H1 (cell line): ENCODE results near the gene GNRHR. TPM values are rescaled to one million over a fixed set of nuclear protein-coding genes. Genes with fewer than 3 reads are reported as not detected.

ENCODE experiments used
- CTCF ChIA-PET: fragments of 300-600 bp; sonication (Branson Sonifier 250); formaldehyde crosslinking; loops from one replicate; lab custom pipeline; 2021; ENCODE audit not compliant: partially characterized antibody; lab: Charles Lee
- POLR2A ChIA-PET: fragments of 300-600 bp; sonication (Branson Sonifier 250); formaldehyde crosslinking; loops from one replicate; lab custom pipeline; 2021; ENCODE audit warnings: inconsistent platforms; ENCODE audit not compliant: partially characterized antibody; lab: Charles Lee
- DNase-seq, 2 experiments: peaks; one replicate each; pipeline versions ENCODE4 v3.0.0 to v3.0.0-alpha.2; 2010 to 2022; ENCODE audit warnings: low spot score in 2 of 2, low read depth in 1 of 2, mixed read lengths in 1 of 2
- FAIRE-seq: peaks from 2 replicates; lab custom pipeline; 2011; peaks lifted over from hg19 to GRCh38; lab: Jason Lieb, UNC
- H2AFZ ChIP-seq: 2 replicates; pipeline ENCODE4 v1.8.1; 2012; ENCODE audit warnings: low read length, inconsistent platforms
- H2AK5ac ChIP-seq: 2 replicates; pipeline ENCODE4 v1.6.1; 2013; ENCODE audit warnings: low read depth, low read length
- H2BK120ac ChIP-seq: replicated peaks from 2 replicates; pipeline ENCODE3; 2013; ENCODE audit warnings: low read depth, low read length, inconsistent platforms
- H2BK12ac ChIP-seq: 2 replicates; pipeline ENCODE4 v1.6.1; 2013; ENCODE audit warnings: low read depth, low read length
- H2BK15ac ChIP-seq: 2 replicates; pipeline ENCODE4 v1.6.1; 2013; ENCODE audit warnings: low read length
- H2BK20ac ChIP-seq: 2 replicates; pipeline ENCODE4 v1.6.1; 2013; ENCODE audit warnings: low read length
- H2BK5ac ChIP-seq: 2 replicates; pipeline ENCODE4 v1.6.1; 2013; ENCODE audit warnings: low read depth, low read length
- H3K14ac ChIP-seq: 2 replicates; pipeline ENCODE4 v1.6.1; 2013; ENCODE audit warnings: inconsistent platforms; ENCODE audit not compliant: insufficient read length
- H3K18ac ChIP-seq: 2 replicates; pipeline ENCODE4 v1.6.1; 2013; ENCODE audit warnings: low read length; ENCODE audit errors: extremely low read depth
- H3K23ac ChIP-seq: 2 replicates; pipeline ENCODE4 v1.6.1; 2013; ENCODE audit warnings: inconsistent platforms; ENCODE audit not compliant: insufficient read length
- H3K23me2 ChIP-seq: 2 replicates; pipeline ENCODE4 v1.6.1; 2013; ENCODE audit warnings: low read depth, low read length
- H3K27ac ChIP-seq: 2 replicates; pipeline ENCODE4 v1.6.1; 2011; ENCODE audit warnings: low read depth, low read length, inconsistent platforms
- H3K27me3 ChIP-seq, 4 experiments: replicated peaks in 1 of 4; 1 replicate in 1 of 4; 2 replicates in 3 of 4; pipeline versions ENCODE4 v1.6.1 to v1.8.1; 2011 to 2013; ENCODE audit warnings: low read length in 3 of 4, mild to moderate bottlenecking in 3 of 4, inconsistent platforms in 2 of 4, mixed read lengths in 2 of 4, moderate library complexity in 1 of 4; ENCODE audit not compliant: control insufficient read depth in 3 of 4, insufficient read depth in 3 of 4; ENCODE audit errors: extremely low read depth in 1 of 4
- H3K36me3 ChIP-seq, 4 experiments: 2 replicates each; pipeline versions ENCODE4 v1.6.1 to v1.8.1; 2011 to 2013; ENCODE audit warnings: mild to moderate bottlenecking in 4 of 4, low read length in 3 of 4, moderate library complexity in 2 of 4, control low read depth in 1 of 4, inconsistent platforms in 1 of 4; ENCODE audit not compliant: insufficient read depth in 4 of 4, control insufficient read depth in 2 of 4
- H3K4ac ChIP-seq: replicated peaks from 2 replicates; pipeline ENCODE3; 2013; ENCODE audit warnings: low read length, low read depth, mixed read lengths, inconsistent platforms; ENCODE audit not compliant: insufficient read length
- H3K4me1 ChIP-seq, 4 experiments: replicated peaks in 1 of 4; 1 replicate in 1 of 4; 2 replicates in 3 of 4; pipeline versions ENCODE4 v1.6.1 to v1.8.1; 2011 to 2013; ENCODE audit warnings: low read length in 3 of 4, inconsistent platforms in 2 of 4, mixed read lengths in 1 of 4; ENCODE audit not compliant: insufficient read depth in 4 of 4, control insufficient read depth in 3 of 4
- H3K4me2 ChIP-seq, 2 experiments: 2 replicates each; pipeline versions ENCODE4 v1.6.1 to v1.8.1; 2011 to 2013; ENCODE audit warnings: low read depth in 2 of 2, low read length in 2 of 2, control low read depth in 1 of 2, inconsistent platforms in 1 of 2, mild to moderate bottlenecking in 1 of 2; ENCODE audit not compliant: insufficient read depth in 1 of 2
- H3K4me3 ChIP-seq, 4 experiments: fragments of 200-600, 300-600 bp in 1 of 4; sonication (generic), shearing (Covaris generic), sonication (Bioruptor Twin) in 1 of 4; 2 replicates each; pipeline versions ENCODE4 v1.5.1 to v1.8.1; 2011 to 2016; ENCODE audit warnings: low read length in 4 of 4, low read depth in 3 of 4, control low read depth in 2 of 4, inconsistent platforms in 2 of 4, mild to moderate bottlenecking in 2 of 4, mixed read lengths in 1 of 4, moderate library complexity in 1 of 4; ENCODE audit not compliant: insufficient read depth in 2 of 4; ENCODE audit errors: extremely low read depth in 1 of 4
- H3K56ac ChIP-seq: replicated peaks from 2 replicates; pipeline ENCODE3; 2013; ENCODE audit warnings: low read depth, mild to moderate bottlenecking, mixed read lengths, low read length, inconsistent platforms; ENCODE audit not compliant: insufficient read length
- H3K79me1 ChIP-seq: 2 replicates; pipeline ENCODE4 v1.6.1; 2013; ENCODE audit warnings: low read depth, low read length, control low read depth
- H3K79me2 ChIP-seq, 2 experiments: 2 replicates each; pipeline versions ENCODE4 v1.6.1 to v1.8.1; 2012 to 2013; ENCODE audit warnings: low read length in 2 of 2, mild to moderate bottlenecking in 2 of 2, inconsistent platforms in 1 of 2; ENCODE audit not compliant: insufficient read depth in 2 of 2, control insufficient read depth in 1 of 2
- H3K9ac ChIP-seq, 4 experiments: replicated peaks in 1 of 4; 1 replicate in 1 of 4; 2 replicates in 3 of 4; pipeline versions ENCODE4 v1.6.1 to v1.8.1; 2011 to 2013; ENCODE audit warnings: low read depth in 3 of 4, low read length in 3 of 4, control low read depth in 2 of 4, mild to moderate bottlenecking in 2 of 4, moderate library complexity in 2 of 4, inconsistent platforms in 1 of 4; ENCODE audit errors: extremely low read depth in 1 of 4
- H3K9me3 ChIP-seq, 2 experiments: 2 replicates each; pipeline versions ENCODE4 v1.6.1 to v1.8.1; 2012 to 2013; ENCODE audit warnings: mild to moderate bottlenecking in 2 of 2, moderate library complexity in 2 of 2, control low read depth in 1 of 2, inconsistent platforms in 1 of 2, low read depth in 1 of 2, low read length in 1 of 2, mixed read lengths in 1 of 2; ENCODE audit not compliant: insufficient read depth in 2 of 2
- H4K20me1 ChIP-seq, 2 experiments: replicated peaks in 1 of 2; 2 replicates each; pipeline versions ENCODE3 to v1.8.1; 2011 to 2013; ENCODE audit warnings: inconsistent platforms in 2 of 2, low read length in 2 of 2, mild to moderate bottlenecking in 1 of 2; ENCODE audit not compliant: insufficient read depth in 2 of 2, control insufficient read depth in 1 of 2
- H4K5ac ChIP-seq: 2 replicates; pipeline ENCODE4 v1.6.1; 2013; ENCODE audit warnings: low read length, low read depth, mixed read lengths, inconsistent platforms; ENCODE audit not compliant: insufficient read length
- H4K8ac ChIP-seq: 2 replicates; pipeline ENCODE4 v1.8.0; 2013; ENCODE audit warnings: mild to moderate bottlenecking, moderate library complexity, low read length, inconsistent platforms; ENCODE audit not compliant: insufficient read depth; ENCODE audit errors: extremely low read depth
- H4K91ac ChIP-seq: replicated peaks from 2 replicates; pipeline ENCODE3; 2013; ENCODE audit warnings: low read length, mixed read lengths, inconsistent platforms; ENCODE audit not compliant: insufficient read length
- CBX5 ChIP-seq: fragments of 300-800, 300-1000 bp; sonication (generic); IDR thresholded peaks from 2 replicates; pipeline ENCODE4 v1.7.1; 2016; ENCODE audit warnings: antibody characterized with exemption, low read length, low read depth
- CREB1 ChIP-seq: IDR thresholded peaks from 2 replicates; pipeline ENCODE4 v1.6.1; 2012; ENCODE audit warnings: inconsistent platforms
- CTBP2 ChIP-seq: IDR thresholded peaks from 2 replicates; pipeline ENCODE4 v1.7.0; 2011; ENCODE audit warnings: borderline replicate concordance, mild to moderate bottlenecking, moderate library complexity, mixed read lengths, low read length; ENCODE audit not compliant: insufficient read depth, insufficient read length
- CTCF ChIP-seq, 3 experiments: IDR thresholded peaks; 1 replicate in 2 of 3; 2 replicates in 1 of 3; pipeline versions ENCODE4 v1.5.1 to v1.6.1; 2011; ENCODE audit warnings: low read length in 3 of 3, mild to moderate bottlenecking in 3 of 3, inconsistent platforms in 2 of 3, low read depth in 1 of 3, moderate library complexity in 1 of 3; ENCODE audit not compliant: insufficient read depth in 1 of 3; ENCODE audit errors: control extremely low read depth in 1 of 3
- KDM5A ChIP-seq: fragments of 200-600 bp; IDR thresholded peaks from 2 replicates; pipeline ENCODE4 v1.7.1; 2012; ENCODE audit warnings: mild to moderate bottlenecking, low read length, inconsistent platforms, mixed read lengths
- RAD21 ChIP-seq, 2 experiments: IDR thresholded peaks in 1 of 2; conservative IDR thresholded peaks in 1 of 2; 2 replicates each; pipeline ENCODE4 v1.6.1; 2011; ENCODE audit warnings: low read depth in 2 of 2, low read length in 2 of 2, improper control_type of control experiment in 1 of 2, inconsistent platforms in 1 of 2, mild to moderate bottlenecking in 1 of 2, moderate library complexity in 1 of 2
- USF2 ChIP-seq: IDR thresholded peaks from 2 replicates; pipeline ENCODE4 v1.6.1; 2011; ENCODE audit warnings: low read length, improper control_type of control experiment
- YY1 ChIP-seq: IDR thresholded peaks from 2 replicates; pipeline ENCODE4 v1.6.1; 2011; ENCODE audit warnings: low read depth, mild to moderate bottlenecking, low read length
- WGBS, 2 experiments: shearing (Covaris generic) in 1 of 2; methylation state at CpG; one replicate each; pipeline versions ENCODE4 v1.1.6 to v1.1.7; 2013 to 2015; ENCODE audit warnings: low lambda C conversion rate in 2 of 2, mixed read lengths in 2 of 2, inconsistent platforms in 1 of 2, low coverage in 1 of 2, missing lambda C conversion rate in 1 of 2; ENCODE audit not compliant: insufficient replicate concordance in 2 of 2, insufficient coverage in 1 of 2, insufficient read length in 1 of 2; ENCODE audit errors: extremely low coverage in 1 of 2, missing lambda C conversion rate in 1 of 2; 5-methylcytosine and 5-hydroxymethylcytosine counted together
- polyA plus RNA-seq, 7 experiments: library from polyadenylated mRNA; depleted of rRNA in 3 of 7; stranded (reverse) in 5 of 7; unstranded in 2 of 7; fragments of >200 nt in 5 of 7; fragments of 200-250 nt in 2 of 7; gene quantifications; 1 replicate in 5 of 7; 2 replicates in 1 of 7; 4 replicates in 1 of 7; pipeline versions ENCODE4 v1.2.1 to v1.2.3, GENCODE V29; 2011 to 2013; ENCODE audit warnings: missing spikeins in 2 of 7, mixed read lengths in 2 of 7
- total RNA-seq: library from RNA; stranded (reverse); fragmentation: NEBNext Ultra II Directional; extraction: Animal tissue kit (Norgen Biotek cat#: 25700); gene quantifications from 2 replicates; pipeline ENCODE4 v1.2.1, GENCODE V29; 2021

GNRHR gene
- total and polyA plus RNA-seq, 2 of the 8 experiments (the other 6 are each of a cell fraction or from before 2014, with no cell fraction given): not detected

GRCh38 chr4:67714955-67715354 lies 39.2 kb downstream of the GNRHR start:
- CTCF ChIA-PET: interaction anchor here (0.6 to 4.9 kb wide), 9 partner anchors 9 to 451 kb away, joined by 3 to 21 read pairs (median 3); partner anchors contain the start of gene UBA6
- H2AFZ ChIP-seq: no peak overlapping the region

More at GRCh38 chr4:67714955-67715354, 39.2 kb downstream of the GNRHR start:
- H2BK12ac ChIP-seq: no peak overlapping the region
- TF ChIP-seq YY1 (peak; percentile 25; the same call in 1 of the 2 replicates), USF2 (no peak), KDM5A (no peak), CBX5 (no peak), CREB1 (no peak), CTCF (IDR thresholded peaks at IDR 0.05; ENCODE audit: control extremely low read depth in 1 of 3, insufficient read depth in 1 of 3, low read depth in 1 of 3, low read length in 3 of 3) (peak in 2 of 3 experiments; percentile 22 to 29; a peak in 1 of 4 replicates), RAD21 (IDR thresholded peaks at IDR 0.05 in 1 of 2, conservative IDR thresholded peaks at IDR 0.05 in 1 of 2; ENCODE audit: low read depth in 2 of 2, low read length in 2 of 2) (0 out of 4 replicates have a peak, but pooled peaks of 1 of the 2 experiments have one; percentile 5), CTBP2 (no peak)
- TF ChIP-seq, all 59 proteins: peak for 3
- Histone ChIP-seq H3K9me3 (no peaks in the 10 kb centered on the region; a peak in 1 of 4 replicates), H3K56ac (no peak overlapping the region), H3K9ac (no peak overlapping the region), H2BK120ac (no peak overlapping the region), H3K27me3 (no peaks in the 10 kb centered on the region), H3K4me1 (peaks cover 5 to 17% (median 11%) of the 10 kb centered on the region in 4 experiments; a peak in 6 of 7 replicates), H4K20me1 (no peaks in the 10 kb centered on the region), H2BK15ac (no peak overlapping the region), H4K91ac (no peak overlapping the region), H2BK5ac (no peak overlapping the region), H2BK20ac (no peak overlapping the region), H3K23me2 (no peaks in the 10 kb centered on the region), H3K27ac (no peak overlapping the region), H3K4me2 (no peak overlapping the region), H3K18ac (no peak overlapping the region), H3K4me3 (no peak overlapping the region), H2AK5ac (no peak overlapping the region), H3K36me3 (no peaks in the 10 kb centered on the region), H4K5ac (no peak overlapping the region), H4K8ac (no peak overlapping the region), H3K79me1 (no peaks in the 10 kb centered on the region; the same call in 1 of the 2 replicates), H3K4ac (no peak overlapping the region), H3K23ac (no peak overlapping the region), H3K14ac (no peak overlapping the region), H3K79me2 (peaks cover 0 to 6% of the 10 kb centered on the region in 2 experiments; a peak in 3 of 4 replicates)
- POLR2A ChIA-PET: no interaction called here
- 94% methylated on average over 6 of the region's 6 CpGs; no CpG with 5 or more reads in 1 of the 2 experiments for WGBS, 2 experiments
- DNase-seq (no peak), FAIRE-seq (no peak)
